ENCODE measurements around the gene SORBS2.

DNA sequence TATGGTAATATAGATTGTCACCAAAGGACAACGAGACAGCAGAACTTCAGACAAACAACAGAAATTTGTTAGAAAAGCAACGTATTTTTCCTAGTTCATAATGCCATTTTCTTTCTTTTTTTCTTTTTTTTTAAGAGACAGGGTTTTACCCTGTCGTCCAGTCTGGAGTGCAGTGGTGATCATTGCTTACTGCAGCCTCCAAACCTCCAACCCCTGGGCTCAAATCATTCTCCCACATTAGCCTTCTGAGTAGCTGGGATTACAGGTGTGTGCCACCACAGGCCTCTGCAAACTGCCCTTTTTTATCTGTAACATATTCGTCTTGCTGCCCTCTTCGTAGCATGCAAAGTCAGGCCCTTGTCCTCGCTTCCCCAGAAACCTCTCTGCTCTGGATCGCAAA, 160.1 kb downstream of the SORBS2 start:
- TF ChIP-seq, protein P1, sequence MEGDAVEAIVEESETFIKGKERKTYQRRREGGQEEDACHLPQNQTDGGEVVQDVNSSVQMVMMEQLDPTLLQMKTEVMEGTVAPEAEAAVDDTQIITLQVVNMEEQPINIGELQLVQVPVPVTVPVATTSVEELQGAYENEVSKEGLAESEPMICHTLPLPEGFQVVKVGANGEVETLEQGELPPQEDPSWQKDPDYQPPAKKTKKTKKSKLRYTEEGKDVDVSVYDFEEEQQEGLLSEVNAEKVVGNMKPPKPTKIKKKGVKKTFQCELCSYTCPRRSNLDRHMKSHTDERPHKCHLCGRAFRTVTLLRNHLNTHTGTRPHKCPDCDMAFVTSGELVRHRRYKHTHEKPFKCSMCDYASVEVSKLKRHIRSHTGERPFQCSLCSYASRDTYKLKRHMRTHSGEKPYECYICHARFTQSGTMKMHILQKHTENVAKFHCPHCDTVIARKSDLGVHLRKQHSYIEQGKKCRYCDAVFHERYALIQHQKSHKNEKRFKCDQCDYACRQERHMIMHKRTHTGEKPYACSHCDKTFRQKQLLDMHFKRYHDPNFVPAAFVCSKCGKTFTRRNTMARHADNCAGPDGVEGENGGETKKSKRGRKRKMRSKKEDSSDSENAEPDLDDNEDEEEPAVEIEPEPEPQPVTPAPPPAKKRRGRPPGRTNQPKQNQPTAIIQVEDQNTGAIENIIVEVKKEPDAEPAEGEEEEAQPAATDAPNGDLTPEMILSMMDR (IDR thresholded peaks at IDR 0.05), result no peak
- no peak for TF ChIP-seq EZH2 (IDR thresholded peaks at IDR 0.05; ENCODE audit: borderline replicate concordance, insufficient read depth, low read depth, low read length, poor library complexity, severe bottlenecking)
